Stimulated activated CD4-positive, alpha-beta T cell treated with anti-CD3 and anti-CD28 coated beads, Interleukin-2, amount 100 ng/mL, for 24 hours (primary cell): ENCODE results near the gene ARHGAP42.
"Not testable (repeated sequence)": the region's sequence is repeated elsewhere in the genome, so short reads cannot be mapped to it uniquely, and the experiment has no call there.

ENCODE experiments used
- DNase-seq, 2 donors: peaks; one replicate each; pipeline ENCODE4 v3.0.0-alpha.2; 2020

Gene ARHGAP42, protein sequence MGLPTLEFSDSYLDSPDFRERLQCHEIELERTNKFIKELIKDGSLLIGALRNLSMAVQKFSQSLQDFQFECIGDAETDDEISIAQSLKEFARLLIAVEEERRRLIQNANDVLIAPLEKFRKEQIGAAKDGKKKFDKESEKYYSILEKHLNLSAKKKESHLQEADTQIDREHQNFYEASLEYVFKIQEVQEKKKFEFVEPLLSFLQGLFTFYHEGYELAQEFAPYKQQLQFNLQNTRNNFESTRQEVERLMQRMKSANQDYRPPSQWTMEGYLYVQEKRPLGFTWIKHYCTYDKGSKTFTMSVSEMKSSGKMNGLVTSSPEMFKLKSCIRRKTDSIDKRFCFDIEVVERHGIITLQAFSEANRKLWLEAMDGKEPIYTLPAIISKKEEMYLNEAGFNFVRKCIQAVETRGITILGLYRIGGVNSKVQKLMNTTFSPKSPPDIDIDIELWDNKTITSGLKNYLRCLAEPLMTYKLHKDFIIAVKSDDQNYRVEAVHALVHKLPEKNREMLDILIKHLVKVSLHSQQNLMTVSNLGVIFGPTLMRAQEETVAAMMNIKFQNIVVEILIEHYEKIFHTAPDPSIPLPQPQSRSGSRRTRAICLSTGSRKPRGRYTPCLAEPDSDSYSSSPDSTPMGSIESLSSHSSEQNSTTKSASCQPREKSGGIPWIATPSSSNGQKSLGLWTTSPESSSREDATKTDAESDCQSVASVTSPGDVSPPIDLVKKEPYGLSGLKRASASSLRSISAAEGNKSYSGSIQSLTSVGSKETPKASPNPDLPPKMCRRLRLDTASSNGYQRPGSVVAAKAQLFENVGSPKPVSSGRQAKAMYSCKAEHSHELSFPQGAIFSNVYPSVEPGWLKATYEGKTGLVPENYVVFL

DNA sequence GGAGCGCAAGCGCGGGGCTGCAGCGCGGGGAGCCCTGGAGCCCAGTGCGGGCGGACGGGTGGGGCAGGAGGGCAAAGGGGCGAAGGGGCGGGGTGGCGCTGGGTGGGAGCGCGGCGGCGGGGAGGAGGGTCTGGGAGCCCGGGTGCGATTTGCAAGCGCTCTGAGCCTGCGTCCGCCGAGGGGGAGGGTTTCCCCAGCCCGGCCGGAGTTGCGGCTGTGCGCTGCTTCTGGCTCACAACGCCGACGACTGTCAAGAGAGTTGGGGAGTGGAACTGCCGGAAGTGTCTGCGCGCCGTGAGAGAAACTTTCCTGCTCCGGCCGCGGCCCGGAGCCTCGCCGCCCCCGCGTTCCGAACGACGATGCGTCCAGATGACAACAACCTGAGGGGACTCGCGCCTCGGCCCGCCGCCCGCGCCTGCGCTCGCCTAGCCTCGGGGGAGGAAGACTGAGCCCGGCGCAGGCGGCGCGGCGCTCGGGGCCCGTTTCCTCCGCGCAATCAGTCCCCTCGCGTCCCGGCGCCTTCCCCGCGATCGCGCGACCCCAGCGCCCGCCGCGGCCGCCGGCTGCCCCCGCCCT lies at the start of gene ARHGAP42:
Gene ARHGAP42, plus strand, starts transcription at position 235 of the 576 bp plus-strand sequence. CDS start 391 bp downstream, outside the sequence.
- peak in 1 of 2 donors; percentile 40 for DNase-seq

- no peak for DNase-seq
Observed at GRCh38 chr11:100637706-100638105, 49.4 kb upstream of the ARHGAP42 start.

DNA sequence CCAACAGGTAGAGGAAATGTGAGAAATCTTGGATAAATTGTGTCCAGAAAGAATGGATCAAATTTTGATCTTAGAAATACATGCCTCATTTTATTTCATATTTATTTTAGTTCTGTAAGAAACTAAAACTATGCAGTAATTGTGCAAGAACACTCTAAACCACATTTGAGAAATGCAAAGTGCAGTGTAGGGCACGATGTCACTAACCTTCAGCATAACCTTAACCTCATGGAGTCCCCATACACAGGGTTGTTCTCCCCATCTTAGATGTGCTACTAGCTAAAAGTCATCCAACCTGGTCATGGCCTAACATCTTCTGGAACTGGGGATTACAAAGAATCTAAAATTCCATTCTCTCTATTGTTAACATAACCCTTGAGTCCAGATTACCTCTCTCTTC lies 48.4 kb upstream of the ARHGAP42 start:
- no peak for DNase-seq

DNA sequence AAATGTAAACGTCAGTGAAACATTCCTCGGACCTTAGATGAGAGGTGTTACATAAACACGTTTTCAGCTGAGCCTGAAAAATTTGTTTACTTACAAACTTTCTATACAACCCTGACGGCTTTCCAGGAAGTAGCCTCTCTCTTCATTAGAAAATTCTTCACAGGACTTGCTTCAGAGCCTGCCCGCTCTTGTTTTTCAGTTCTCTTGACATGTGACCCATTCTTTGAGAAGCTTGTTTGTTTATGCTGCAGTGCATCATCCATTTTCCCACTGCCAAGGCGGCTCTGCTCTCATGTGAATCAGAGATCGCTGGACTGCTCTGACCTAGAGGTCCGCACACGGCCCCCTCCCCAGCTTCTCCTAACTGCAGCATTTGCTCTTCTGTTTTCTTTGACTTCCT lies 47.9 kb upstream of the ARHGAP42 start:
- no peak for DNase-seq

- DNase-seq = no peak
Observed at GRCh38 chr11:100640071-100640470, 47.0 kb upstream of the ARHGAP42 start.

GRCh38 chr11:100640646-100641045 lies 46.4 kb upstream of the ARHGAP42 start:
- DNase-seq = no peak

DNA sequence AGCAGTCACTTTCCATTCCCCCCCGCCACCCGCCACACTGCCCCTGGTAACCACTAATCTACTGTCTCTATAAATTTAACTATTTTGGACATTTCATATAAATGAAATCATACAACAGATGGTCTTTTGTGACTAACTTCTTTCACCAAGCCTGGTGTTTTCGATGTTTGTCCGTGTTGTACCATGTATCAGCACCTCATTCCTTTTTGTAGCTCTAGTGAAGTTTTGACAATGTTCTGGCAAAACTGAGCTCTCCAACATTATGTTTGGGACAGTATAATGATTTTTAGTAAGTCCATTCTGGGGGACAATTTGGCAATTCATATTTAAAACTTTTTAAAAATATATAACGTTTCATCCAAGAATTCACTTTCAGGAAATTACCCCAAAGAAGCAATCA lies 45.6 kb upstream of the ARHGAP42 start:
- DNase-seq = no peak

DNA sequence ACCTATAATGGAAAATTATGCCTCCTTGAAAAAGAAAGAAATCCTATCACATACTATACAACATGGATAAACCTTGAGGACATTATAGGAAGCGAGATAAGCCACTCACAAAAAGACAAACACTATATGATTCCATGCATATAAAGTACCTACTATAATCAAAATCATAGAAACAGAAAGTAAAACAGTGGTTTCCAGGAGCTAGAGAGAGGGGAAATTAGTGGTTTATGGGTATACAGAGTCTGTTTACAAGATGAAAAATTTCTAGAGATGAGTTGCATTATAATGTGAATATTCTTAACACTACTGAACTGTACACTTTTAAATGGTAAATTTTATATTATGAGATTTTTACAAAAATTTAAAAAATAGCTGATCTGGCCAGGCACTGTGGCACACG lies 40.5 kb upstream of the ARHGAP42 start:
- DNase-seq = no peak

DNA sequence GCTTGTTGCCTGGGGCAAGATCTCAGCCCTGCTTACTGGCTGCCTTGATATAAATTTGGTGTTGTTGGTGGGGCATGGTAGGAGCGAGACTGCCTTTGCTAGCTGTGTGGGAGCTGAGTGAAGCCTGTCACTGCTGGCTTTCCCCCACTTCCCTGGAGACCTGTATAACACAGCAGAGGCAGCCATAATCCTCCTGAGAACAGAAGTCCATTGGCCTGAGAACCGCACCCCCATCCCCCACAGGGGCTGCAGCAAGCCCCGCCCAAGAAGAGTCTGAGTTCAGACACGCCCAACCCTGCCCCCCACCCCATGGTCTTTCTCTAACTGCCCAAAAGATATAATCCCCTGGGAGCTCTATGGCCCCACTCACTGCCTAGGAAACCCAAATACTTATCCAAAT lies 39.2 kb upstream of the ARHGAP42 start:
- no peak for DNase-seq

- no peak for DNase-seq
Observed at GRCh38 chr11:100663583-100663982, 23.5 kb upstream of the ARHGAP42 start.

DNA sequence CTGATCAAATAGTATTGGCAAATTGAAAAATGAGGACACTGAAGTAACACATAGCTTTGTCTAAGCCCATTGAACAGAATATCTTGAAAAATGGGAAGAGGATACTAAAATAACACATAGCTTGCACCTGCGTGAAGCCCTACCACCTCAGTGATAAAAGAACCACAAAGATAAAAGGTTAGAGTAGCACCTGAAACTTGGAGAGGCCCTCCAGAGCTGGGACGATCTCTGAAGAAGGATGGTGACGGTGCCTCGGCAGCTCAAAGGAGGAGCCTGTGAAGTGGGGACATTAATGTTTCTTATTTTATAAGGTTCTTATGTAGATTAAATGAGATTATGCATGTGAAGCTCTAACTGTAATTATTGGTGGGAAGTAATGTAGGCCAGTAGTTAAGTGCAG lies 23.1 kb upstream of the ARHGAP42 start:
- DNase-seq = no peak

GRCh38 chr11:100666816-100667215 lies 20.3 kb upstream of the ARHGAP42 start:
- not testable (repeated sequence) for DNase-seq

DNA sequence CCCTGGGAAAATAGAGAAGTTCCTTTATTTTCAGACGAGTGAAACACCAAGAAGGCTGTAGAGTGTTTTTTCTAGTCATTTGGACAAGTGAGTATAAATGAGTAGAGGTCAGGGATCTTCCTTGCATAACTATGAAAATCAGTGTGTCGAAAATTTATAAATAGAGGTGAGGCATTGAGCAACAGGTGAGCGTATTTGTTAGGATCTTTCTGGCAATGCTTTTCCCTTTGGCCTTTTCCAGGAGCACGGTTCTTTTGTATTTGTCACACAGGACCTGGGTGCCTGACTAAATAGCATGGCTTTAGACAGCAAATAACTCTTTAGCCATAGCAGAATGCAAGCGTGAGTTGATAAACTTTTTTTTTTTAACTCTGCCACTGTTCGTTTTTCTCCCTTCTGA lies 19.6 kb upstream of the ARHGAP42 start:
- no peak for DNase-seq

GRCh38 chr11:100670140-100670539 lies 16.9 kb upstream of the ARHGAP42 start:
- DNase-seq = no peak

DNA sequence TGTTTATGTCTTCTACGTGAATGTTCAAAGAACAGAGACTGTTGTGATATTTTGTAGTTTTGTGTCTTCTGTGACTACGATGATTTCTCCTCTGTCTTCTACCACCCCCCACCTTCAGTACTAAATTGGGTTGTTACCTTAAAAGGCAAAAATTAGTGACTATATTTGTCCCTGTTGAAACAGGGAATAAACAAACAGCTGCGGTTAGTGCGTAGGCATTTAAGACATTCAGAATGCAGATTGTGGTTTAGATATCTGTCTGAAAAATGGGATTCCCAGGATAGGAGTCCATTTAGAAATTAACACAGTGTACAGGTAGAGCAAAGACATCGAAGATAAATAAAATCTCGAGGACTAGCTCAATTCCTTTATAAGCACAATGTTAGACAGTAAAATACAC lies 15.6 kb upstream of the ARHGAP42 start:
- DNase-seq = no peak

DNA sequence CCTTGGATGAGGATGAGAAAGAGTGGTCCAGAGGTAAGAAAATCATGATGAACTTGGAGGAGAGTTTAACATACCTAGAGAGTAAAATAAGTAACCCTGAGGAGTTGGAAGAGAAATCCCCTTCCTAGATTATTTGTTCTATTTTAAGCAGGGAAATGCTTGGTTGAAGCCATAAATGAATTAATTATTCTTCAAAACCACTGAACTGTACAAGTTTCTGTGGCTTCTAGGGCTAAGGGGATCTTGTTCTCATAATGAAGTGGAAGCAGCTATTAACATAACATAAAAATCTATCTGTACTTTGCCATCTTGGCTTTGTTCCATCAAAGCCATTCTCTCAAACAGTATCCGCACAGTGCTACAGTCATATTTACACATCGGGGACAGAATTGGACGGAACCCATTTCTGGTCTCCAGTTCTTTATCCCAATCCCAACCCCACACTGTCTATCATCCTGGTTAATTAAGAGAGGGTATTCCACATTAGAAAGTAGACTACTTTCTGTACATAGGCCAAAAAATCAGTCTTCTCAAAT lies 14.5 kb upstream of the ARHGAP42 start:
- DNase-seq = no peak

DNA sequence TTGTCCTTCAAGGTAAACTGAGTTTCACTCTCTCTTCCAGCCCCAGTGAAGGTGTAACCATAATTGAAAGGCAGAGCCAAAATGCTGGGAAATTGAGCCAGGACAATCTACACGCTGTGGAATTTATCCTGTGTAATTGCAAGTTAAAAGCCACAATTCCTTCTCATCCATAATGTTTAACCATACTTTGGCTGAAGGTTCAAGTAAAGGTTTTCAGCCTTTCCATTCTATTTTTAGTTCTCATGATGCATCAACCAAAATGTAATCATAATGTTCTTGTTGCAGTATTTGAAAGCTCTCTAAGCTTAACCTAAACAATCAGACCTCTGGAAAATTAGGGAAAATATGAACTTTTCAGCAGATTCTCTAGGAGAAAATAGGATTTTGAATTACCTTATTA lies 14.0 kb upstream of the ARHGAP42 start:
- no peak for DNase-seq

DNA sequence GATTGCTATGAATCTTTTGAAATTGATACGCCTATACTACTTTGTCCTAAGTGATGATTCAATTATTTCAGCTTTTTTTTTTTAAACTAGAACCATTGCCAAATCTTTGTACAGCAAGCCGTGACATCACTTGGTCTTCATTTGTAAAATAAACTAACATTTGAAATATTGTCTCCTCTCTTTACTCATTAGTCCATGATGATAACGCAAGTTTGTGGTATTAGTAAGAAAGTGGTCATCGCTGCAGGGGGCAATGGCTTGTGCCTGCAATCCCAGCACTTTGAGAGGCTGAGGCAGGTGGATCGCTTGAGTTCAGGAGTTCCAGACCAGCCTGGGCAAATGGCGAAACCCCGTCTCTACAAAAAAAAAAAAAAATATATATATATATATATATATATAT lies 12.9 kb upstream of the ARHGAP42 start:
- DNase-seq = no peak

- DNase-seq = no peak
Observed at GRCh38 chr11:100675115-100675650, 11.9 kb upstream of the ARHGAP42 start.

DNA sequence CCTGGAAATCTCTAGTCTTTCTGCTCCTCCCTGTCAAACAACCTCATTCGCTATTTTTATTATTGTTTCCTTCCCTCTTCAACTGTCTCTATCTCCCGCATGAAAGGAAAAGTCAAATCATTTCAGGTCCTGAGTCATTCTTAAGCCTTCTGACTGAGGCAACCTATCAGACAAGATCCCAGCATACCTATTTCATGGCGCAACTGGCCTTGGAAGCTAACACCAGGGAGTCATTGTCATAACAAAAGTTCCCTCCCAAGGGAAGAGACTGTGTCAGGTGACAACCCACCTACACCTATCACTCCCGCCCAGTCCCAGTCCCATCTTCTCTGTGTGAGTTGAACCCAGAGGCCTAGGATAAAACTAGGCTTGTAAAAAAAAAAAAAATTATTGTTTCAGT lies 10.2 kb upstream of the ARHGAP42 start:
- DNase-seq = no peak

GRCh38 chr11:100677796-100678195 lies 9.3 kb upstream of the ARHGAP42 start:
- no peak for DNase-seq

DNA sequence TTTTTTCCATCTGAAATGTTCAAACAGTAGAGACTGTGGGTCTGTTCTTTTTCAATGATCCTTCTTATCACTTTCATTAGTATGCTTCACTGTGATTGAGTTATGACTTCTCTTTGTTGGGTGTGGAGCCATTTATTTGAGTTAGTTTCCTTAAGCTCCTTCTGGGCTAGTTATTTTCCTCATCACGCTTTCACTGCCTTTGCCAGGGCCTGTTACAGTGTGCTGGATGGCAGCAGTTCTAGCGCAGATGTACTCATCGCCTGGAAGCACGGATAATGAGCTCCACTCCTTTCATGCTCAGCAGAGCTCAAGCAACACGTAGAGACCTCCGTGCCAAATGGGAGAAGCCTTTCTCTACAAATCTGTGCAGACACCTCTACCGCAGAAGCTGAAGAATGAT lies 7.0 kb upstream of the ARHGAP42 start:
- no peak for DNase-seq

DNA sequence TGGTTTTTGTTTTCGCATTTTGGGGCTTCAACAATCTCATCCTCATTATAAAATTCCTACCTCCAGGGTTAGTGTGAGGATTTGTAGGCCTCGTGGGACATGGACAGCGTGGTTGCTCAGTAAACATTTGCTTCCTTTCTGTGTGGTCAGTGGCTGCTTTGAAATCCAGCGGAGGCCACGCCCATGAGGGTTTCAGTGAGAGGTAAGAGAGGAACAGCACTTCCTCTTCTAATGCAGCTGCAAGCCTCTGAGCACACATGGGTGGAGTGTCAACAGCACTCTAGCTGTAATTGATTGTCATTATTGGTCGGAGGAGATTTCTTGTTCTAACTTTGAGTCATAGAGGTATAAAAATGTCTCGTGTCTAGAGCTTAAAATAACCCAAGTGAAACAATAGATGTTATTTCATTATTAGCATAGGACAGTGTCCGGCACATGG lies 6.0 kb upstream of the ARHGAP42 start:
- no peak for DNase-seq
